HEK293T (cell line): ENCODE data around the gene ZNF200.

Experiments used
- BHLHE40 ChIP-seq: fragments of 450-650 bp; IDR thresholded peaks from 2 replicates; pipeline ENCODE4 v1.6.1; 2016; ENCODE audit warnings: mild to moderate bottlenecking, moderate library complexity, borderline replicate concordance
- ELF4 ChIP-seq: fragments of 450-650 bp; IDR thresholded peaks from 2 replicates; pipeline ENCODE4 v1.6.1; 2017; ENCODE audit warnings: antibody characterized with exemption
- FOXA1 ChIP-seq: fragments of 450-650 bp; IDR thresholded peaks from 2 replicates; pipeline ENCODE4 v1.6.1; 2016; ENCODE audit warnings: mild to moderate bottlenecking
- FOXM1 ChIP-seq: fragments of 450-650 bp; IDR thresholded peaks from 2 replicates; pipeline ENCODE4 v1.6.1; 2017; ENCODE audit warnings: mild to moderate bottlenecking, borderline replicate concordance
- L3MBTL2 ChIP-seq: fragments of 450-650 bp; conservative IDR thresholded peaks from 2 replicates; pipeline ENCODE4 v1.6.1; 2016; ENCODE audit warnings: mild to moderate bottlenecking
- NFRKB ChIP-seq: fragments of 450-650 bp; IDR thresholded peaks from 2 replicates; pipeline ENCODE4 v1.6.1; 2016; ENCODE audit warnings: mild to moderate bottlenecking, moderate library complexity
- PKNOX1 ChIP-seq: fragments of 450-650 bp; IDR thresholded peaks from 2 replicates; pipeline ENCODE4 v1.6.1; 2016
- SP1 ChIP-seq: fragments of 450-650 bp; IDR thresholded peaks from 2 replicates; pipeline ENCODE4 v1.6.1; 2017
- SUZ12 ChIP-seq: fragments of 450-650 bp; IDR thresholded peaks from 2 replicates; pipeline ENCODE4 v1.6.1; 2016; ENCODE audit warnings: mild to moderate bottlenecking
- TARDBP ChIP-seq: fragments of 450-650 bp; IDR thresholded peaks from 2 replicates; pipeline ENCODE4 v1.6.1; 2016
- ZNF384 ChIP-seq: fragments of 450-650 bp; IDR thresholded peaks from 2 replicates; pipeline ENCODE4 v1.6.1; 2016

GRCh38 chr16:3187798-3188674, 46.9 kb downstream of the ZNF200 start, which contains the start of gene OR1F1:
- TF ChIP-seq SUZ12, result no peak
- TF ChIP-seq FOXM1, result no peak
- no peak for TF ChIP-seq TARDBP
- no peak; the same call in 1 of the 2 replicates for TF ChIP-seq ELF4
- TF ChIP-seq NFRKB, result no peak
- no peak for TF ChIP-seq SP1
- TF ChIP-seq ZNF384, result peak; percentile 100
- no peak for TF ChIP-seq FOXA1
- TF ChIP-seq L3MBTL2, result no peak
- TF ChIP-seq BHLHE40, result no peak
- peak; percentile 88 for TF ChIP-seq PKNOX1
